Type B pancreatic cell (in vitro differentiated cells): ENCODE data around the gene PPP1R1A. TPM values are rescaled to one million over a fixed set of nuclear protein-coding genes. Genes with fewer than 3 reads are reported as not detected.

Source experiments
- DNase-seq: peaks from one replicate; pipeline ENCODE4 v3.0.0; 2021; ENCODE audit warnings: mixed read lengths; ENCODE audit not compliant: unreplicated experiment; ENCODE audit errors: extremely low spot score
- H3K27ac Mint-ChIP-seq: 2 replicates; pipeline ENCODE4 v1.8.0; 2021; ENCODE audit warnings: mild to moderate bottlenecking, mixed read lengths
- H3K27me3 Mint-ChIP-seq: 2 replicates; pipeline ENCODE4 v1.8.0; 2021; ENCODE audit warnings: mixed read lengths
- H3K36me3 Mint-ChIP-seq: 2 replicates; pipeline ENCODE4 v1.8.0; 2021; ENCODE audit warnings: mixed read lengths
- H3K4me1 Mint-ChIP-seq: one replicate; pipeline ENCODE4 v1.8.0; 2021; ENCODE audit warnings: mixed read lengths; ENCODE audit not compliant: unreplicated experiment
- H3K4me3 Mint-ChIP-seq: 2 replicates; pipeline ENCODE4 v1.8.0; 2021; ENCODE audit warnings: mild to moderate bottlenecking, mixed read lengths
- H3K9me3 Mint-ChIP-seq: 2 replicates; pipeline ENCODE4 v1.8.0; 2021; ENCODE audit warnings: mixed read lengths
- total RNA-seq: library from RNA; stranded (reverse); gene quantifications from 2 replicates; pipeline ENCODE4 v1.2.1, GENCODE V29; 2021; ENCODE audit warnings: low replicate concordance
- TF ChIP-seq, protein P1 (sequence below): fragments of 200-600 bp; sonication (generic); conservative IDR thresholded peaks from 2 replicates; pipeline ENCODE4 v1.5.0; 2021; ENCODE audit warnings: antibody characterized with exemption, mild to moderate bottlenecking

Gene PPP1R1A
- total RNA-seq, 1 donor from 2014 or later = 24.9 TPM

DNA sequence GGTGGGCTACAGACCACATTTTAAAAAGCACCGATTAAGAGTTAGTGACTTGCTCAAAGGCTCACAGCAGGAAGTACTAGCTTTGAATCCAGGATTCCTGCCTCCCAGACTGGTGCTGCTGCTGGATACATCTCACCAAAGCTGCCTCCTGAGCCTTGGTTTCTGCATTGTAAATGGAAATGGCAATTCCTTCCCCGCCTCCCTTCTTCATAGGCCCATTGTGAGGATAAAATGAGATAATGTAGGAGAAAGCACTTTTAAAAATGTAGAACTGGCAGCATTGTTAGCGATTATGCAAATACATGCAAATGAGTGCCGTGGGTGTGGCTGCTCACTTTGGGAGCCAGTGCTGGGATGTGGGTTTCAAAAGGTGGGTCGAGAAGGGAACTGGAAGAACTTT, 23.7 kb downstream of the PPP1R1A start:
- peaks cover 3% of the 10 kb centered on the region for H3K36me3 Mint-ChIP-seq
- DNase-seq = no peak
- H3K27ac Mint-ChIP-seq = no peak overlapping the region
- H3K4me1 Mint-ChIP-seq = peaks cover 46% of the 10 kb centered on the region
- peaks cover 5% of the 10 kb centered on the region for H3K9me3 Mint-ChIP-seq
- TF ChIP-seq, protein P1, sequence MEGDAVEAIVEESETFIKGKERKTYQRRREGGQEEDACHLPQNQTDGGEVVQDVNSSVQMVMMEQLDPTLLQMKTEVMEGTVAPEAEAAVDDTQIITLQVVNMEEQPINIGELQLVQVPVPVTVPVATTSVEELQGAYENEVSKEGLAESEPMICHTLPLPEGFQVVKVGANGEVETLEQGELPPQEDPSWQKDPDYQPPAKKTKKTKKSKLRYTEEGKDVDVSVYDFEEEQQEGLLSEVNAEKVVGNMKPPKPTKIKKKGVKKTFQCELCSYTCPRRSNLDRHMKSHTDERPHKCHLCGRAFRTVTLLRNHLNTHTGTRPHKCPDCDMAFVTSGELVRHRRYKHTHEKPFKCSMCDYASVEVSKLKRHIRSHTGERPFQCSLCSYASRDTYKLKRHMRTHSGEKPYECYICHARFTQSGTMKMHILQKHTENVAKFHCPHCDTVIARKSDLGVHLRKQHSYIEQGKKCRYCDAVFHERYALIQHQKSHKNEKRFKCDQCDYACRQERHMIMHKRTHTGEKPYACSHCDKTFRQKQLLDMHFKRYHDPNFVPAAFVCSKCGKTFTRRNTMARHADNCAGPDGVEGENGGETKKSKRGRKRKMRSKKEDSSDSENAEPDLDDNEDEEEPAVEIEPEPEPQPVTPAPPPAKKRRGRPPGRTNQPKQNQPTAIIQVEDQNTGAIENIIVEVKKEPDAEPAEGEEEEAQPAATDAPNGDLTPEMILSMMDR = no peak
- peaks cover 60% of the 10 kb centered on the region for H3K27me3 Mint-ChIP-seq
- no peak overlapping the region for H3K4me3 Mint-ChIP-seq

DNA sequence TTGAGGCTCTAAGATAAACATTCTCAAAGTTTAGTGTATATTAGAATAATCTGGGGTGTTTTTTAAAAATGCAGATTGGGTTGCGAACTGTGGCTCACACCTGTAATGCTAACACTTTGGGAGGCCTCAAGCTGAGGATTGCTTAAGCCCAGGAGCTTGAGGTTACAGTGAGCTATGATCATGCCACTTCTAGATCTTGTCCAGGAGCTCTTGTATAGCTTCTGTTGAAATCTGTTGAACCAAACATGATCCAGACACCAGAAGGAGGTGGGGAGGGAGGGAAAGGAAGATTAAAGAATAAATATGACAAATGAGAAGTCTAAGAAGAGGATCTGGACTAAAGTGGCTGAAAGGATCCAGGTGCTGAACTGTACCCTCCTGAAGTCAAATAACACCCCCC, 24.7 kb downstream of the PPP1R1A start:
- Mint-ChIP-seq H3K27me3 (peaks cover 64% of the 10 kb centered on the region), H3K4me1 (peaks cover 46% of the 10 kb centered on the region), H3K9me3 (peaks cover 5% of the 10 kb centered on the region), H3K27ac (no peak overlapping the region), H3K4me3 (no peak overlapping the region), H3K36me3 (peaks cover 3% of the 10 kb centered on the region)
- no peak for DNase-seq
- TF ChIP-seq, protein P1 = no peak

DNA sequence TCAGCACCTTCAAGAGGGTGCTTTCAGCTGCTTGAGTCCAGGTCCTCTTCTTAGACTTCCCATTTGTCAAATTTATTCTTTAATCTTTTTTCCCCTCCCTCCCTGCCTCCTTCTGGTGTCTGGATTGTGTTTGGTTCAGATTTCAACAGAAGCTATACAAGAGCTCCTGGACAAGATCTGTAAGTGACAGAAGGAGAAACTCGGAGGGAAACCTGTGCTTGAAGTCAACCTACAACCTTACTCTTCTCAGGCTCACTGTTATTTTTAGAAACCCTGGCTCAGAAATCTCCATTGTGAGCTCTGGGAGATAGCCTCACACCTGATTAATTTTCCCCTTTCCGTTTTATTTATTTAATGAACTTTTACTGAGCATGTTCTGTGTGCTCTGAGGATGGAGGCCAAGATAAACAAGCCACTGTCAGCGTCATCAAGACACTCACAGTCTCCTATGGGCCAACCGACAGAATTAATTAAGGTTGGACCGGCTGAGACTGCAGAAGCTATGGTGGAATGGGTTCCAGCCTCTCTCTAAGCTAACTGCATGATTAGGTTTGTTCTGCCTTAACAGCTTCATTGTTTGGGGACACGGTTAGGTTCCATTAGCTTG, 25.6 kb downstream of the PPP1R1A start:
- H3K27me3 Mint-ChIP-seq = peaks cover 64% of the 10 kb centered on the region
- DNase-seq = no peak
- TF ChIP-seq, protein P1 = no peak
- peaks cover 5% of the 10 kb centered on the region for H3K9me3 Mint-ChIP-seq
- peaks cover 3% of the 10 kb centered on the region for H3K36me3 Mint-ChIP-seq
- no peak overlapping the region for H3K4me3 Mint-ChIP-seq
- H3K4me1 Mint-ChIP-seq = peaks cover 46% of the 10 kb centered on the region
- no peak overlapping the region for H3K27ac Mint-ChIP-seq

DNA sequence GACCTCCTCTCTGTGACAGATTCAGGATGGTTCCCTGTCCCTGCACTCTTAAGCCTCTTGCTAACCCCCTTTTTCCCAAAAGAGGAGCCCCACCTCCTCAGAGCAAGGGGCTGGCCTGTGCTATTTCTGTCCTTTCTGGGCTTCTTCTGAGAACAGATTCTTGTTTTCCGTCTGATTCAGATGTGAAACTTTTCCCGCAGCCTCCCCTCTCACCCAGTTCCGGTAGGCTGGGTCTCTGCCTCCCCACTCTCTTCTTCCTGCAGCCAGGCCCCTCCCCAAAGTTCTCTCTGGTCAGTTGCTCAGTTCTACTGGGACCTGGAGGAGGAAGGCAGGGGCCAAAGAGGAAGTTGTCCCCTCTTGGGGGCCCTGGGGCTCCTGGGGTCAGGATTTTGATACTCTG, 27.3 kb downstream of the PPP1R1A start:
- H3K4me3 Mint-ChIP-seq = peak overlapping the region; percentile 4
- TF ChIP-seq, protein P1 = no peak
- H3K27ac Mint-ChIP-seq = no peak overlapping the region
- peaks cover 3% of the 10 kb centered on the region for H3K36me3 Mint-ChIP-seq
- H3K4me1 Mint-ChIP-seq = peaks cover 38% of the 10 kb centered on the region
- no peak for DNase-seq
- peaks cover 5% of the 10 kb centered on the region for H3K9me3 Mint-ChIP-seq
- peaks cover 58% of the 10 kb centered on the region for H3K27me3 Mint-ChIP-seq

DNA sequence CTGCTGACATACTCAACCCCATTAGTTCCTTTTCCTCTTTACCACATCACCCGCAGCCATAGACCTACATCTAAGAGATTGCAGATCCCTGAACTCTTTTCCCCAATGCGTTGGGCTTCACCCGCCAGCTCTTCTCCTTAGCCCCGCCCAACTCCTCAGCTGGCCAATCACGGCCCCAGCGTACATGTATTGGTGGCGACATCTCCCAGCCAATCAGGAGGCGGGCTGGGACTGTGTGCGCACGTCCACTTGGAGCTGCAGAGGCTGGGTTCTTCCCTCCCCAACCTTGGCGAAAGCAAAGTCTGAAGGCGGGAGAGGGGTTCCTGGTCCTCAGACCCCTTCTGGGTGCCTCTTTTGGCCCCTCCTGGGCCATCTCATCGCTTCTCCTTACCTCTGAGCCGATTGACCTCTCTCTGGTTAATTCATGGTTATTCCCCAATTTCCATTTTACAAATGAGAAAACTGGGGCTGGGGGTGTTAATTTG, 28.0 kb downstream of the PPP1R1A start:
- DNase-seq = no peak
- Mint-ChIP-seq H3K4me3 (peak overlapping the region; percentile 77), H3K36me3 (peaks cover 3% of the 10 kb centered on the region), H3K9me3 (peaks cover 5% of the 10 kb centered on the region), H3K27ac (no peak overlapping the region), H3K27me3 (peaks cover 50% of the 10 kb centered on the region), H3K4me1 (peaks cover 31% of the 10 kb centered on the region)
- TF ChIP-seq, protein P1 = no peak
